ENCODE measurements around the gene TSPAN9. TPM values are rescaled to one million over a fixed set of nuclear protein-coding genes. Genes with fewer than 3 reads are reported as not detected.

TSPAN9 gene
- total RNA-seq, 1 donor = 13.0 TPM

DNA sequence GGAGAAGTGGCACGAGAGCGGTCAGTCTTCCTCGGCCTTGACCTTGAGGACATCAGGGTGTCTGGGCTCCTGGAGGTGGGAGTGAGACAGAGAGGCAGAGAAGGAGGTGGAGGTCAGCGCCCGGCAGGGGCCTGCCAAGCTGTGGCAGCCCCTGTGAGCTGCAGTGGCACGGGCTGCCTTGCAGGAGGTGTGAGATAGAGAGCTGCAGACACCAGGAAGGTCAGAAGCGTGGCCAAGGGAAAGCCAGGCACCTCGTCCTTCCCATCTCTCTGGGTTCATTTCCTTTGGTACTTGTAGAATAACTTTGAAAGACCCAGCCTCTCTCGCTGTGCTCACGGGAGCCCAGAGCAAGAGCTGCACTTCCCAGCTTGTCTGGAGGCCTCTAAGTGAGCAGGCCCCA, 98.1 kb downstream of the TSPAN9 start:
- H3K4me1 ChIP-seq (ENCODE audit: insufficient read depth, low read length) = peaks cover 12% of the 10 kb centered on the region
- H3K4me3 ChIP-seq (ENCODE audit: insufficient read depth, low read length) = no peak overlapping the region
- TF ChIP-seq, protein P1, sequence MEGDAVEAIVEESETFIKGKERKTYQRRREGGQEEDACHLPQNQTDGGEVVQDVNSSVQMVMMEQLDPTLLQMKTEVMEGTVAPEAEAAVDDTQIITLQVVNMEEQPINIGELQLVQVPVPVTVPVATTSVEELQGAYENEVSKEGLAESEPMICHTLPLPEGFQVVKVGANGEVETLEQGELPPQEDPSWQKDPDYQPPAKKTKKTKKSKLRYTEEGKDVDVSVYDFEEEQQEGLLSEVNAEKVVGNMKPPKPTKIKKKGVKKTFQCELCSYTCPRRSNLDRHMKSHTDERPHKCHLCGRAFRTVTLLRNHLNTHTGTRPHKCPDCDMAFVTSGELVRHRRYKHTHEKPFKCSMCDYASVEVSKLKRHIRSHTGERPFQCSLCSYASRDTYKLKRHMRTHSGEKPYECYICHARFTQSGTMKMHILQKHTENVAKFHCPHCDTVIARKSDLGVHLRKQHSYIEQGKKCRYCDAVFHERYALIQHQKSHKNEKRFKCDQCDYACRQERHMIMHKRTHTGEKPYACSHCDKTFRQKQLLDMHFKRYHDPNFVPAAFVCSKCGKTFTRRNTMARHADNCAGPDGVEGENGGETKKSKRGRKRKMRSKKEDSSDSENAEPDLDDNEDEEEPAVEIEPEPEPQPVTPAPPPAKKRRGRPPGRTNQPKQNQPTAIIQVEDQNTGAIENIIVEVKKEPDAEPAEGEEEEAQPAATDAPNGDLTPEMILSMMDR (IDR thresholded peaks at IDR 0.05; ENCODE audit: extremely low read depth, low read depth, low read length) = no peak
- no peak overlapping the region for H3K4me2 ChIP-seq (ENCODE audit: insufficient read depth, low read length)
- peak; percentile 56 for DNase-seq (ENCODE audit: insufficient read length, low spot score, missing footprints)
- no peak overlapping the region for H2AFZ ChIP-seq (ENCODE audit: low read length)
- peaks cover 5% of the 10 kb centered on the region for H4K20me1 ChIP-seq (ENCODE audit: insufficient read depth, low read length)
- H3K27me3 ChIP-seq (ENCODE audit: insufficient read depth, low read length) = no peaks in the 10 kb centered on the region
- no peak overlapping the region for H3K27ac ChIP-seq (ENCODE audit: low read depth, low read length)
- H3K36me3 ChIP-seq (ENCODE audit: insufficient read depth, low read length) = no peaks in the 10 kb centered on the region
- no peaks in the 10 kb centered on the region for H3K79me2 ChIP-seq (ENCODE audit: insufficient read depth, low read length)
- no peaks in the 10 kb centered on the region for H3K9me3 ChIP-seq (ENCODE audit: low read depth, low read length)

DNA sequence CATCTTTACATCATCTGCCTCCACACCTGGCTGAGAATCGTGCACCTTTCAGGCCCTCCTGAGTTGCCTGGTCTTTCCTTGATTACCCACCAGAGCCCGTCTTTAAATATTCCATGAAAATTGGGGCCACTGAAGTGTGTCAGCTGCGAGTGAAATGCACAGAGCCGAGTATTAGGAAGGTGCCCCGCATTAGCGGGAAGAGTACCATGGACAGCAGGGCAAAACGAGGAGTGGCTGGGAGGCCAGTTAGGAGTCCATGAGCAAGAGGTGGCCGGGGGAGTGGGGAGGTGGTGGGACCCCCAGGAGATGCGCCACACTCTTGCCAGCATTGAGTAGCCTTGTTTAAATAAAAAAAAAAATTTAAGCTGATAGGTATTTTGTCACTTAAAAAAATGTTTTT, 99.6 kb downstream of the TSPAN9 start:
- H3K27ac ChIP-seq (ENCODE audit: low read depth, low read length) = no peak overlapping the region
- no peaks in the 10 kb centered on the region for H3K27me3 ChIP-seq (ENCODE audit: insufficient read depth, low read length)
- TF ChIP-seq, protein P1 (IDR thresholded peaks at IDR 0.05; ENCODE audit: extremely low read depth, low read depth, low read length) = no peak
- peak; percentile 13 for DNase-seq (ENCODE audit: insufficient read length, low spot score, missing footprints)
- no peaks in the 10 kb centered on the region for H3K9me3 ChIP-seq (ENCODE audit: low read depth, low read length)
- no peaks in the 10 kb centered on the region for H3K36me3 ChIP-seq (ENCODE audit: insufficient read depth, low read length)
- no peak overlapping the region for H3K4me3 ChIP-seq (ENCODE audit: insufficient read depth, low read length)
- H2AFZ ChIP-seq (ENCODE audit: low read length) = no peak overlapping the region
- no peak overlapping the region for H3K4me2 ChIP-seq (ENCODE audit: insufficient read depth, low read length)
- no peaks in the 10 kb centered on the region for H3K79me2 ChIP-seq (ENCODE audit: insufficient read depth, low read length)
- H4K20me1 ChIP-seq (ENCODE audit: insufficient read depth, low read length) = peaks cover 5% of the 10 kb centered on the region
- no peaks in the 10 kb centered on the region for H3K4me1 ChIP-seq (ENCODE audit: insufficient read depth, low read length)

DNA sequence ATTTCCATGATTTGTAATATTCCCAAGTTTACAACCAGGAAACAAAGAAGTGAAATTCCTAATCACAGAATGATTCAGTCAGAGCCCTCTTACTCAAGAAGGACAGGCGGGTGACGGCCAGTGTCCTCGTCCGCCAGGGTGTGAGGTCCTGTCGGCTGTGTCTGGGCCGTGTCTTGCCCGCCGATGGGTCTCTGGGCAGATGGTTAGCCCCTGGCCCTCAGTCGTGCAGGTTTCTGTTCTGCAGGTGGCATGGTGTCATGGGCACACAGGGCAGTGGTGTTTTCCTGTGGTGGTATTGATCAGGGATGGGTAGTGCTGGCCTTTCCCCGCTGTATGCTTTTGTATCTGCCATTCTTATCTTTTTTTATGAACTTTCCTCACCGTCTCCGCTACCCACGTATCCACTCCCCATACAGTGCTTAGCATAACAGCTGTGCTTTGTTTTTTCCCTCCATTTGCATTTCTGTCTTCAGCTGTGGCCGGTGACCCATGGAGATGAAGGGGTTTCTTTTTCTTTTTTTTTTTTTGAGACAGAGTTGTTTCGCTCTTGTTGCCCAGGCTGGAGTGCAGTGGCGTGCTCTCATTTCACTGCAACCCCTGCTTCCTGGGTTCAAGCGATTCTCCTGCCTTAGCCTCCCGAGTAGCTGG, 100.7 kb downstream of the TSPAN9 start:
- Histone ChIP-seq H3K27ac (ENCODE audit: low read depth, low read length) (no peak overlapping the region), H3K9me3 (ENCODE audit: low read depth, low read length) (no peaks in the 10 kb centered on the region)
- DNase-seq (ENCODE audit: insufficient read length, low spot score, missing footprints) = no peak

DNA sequence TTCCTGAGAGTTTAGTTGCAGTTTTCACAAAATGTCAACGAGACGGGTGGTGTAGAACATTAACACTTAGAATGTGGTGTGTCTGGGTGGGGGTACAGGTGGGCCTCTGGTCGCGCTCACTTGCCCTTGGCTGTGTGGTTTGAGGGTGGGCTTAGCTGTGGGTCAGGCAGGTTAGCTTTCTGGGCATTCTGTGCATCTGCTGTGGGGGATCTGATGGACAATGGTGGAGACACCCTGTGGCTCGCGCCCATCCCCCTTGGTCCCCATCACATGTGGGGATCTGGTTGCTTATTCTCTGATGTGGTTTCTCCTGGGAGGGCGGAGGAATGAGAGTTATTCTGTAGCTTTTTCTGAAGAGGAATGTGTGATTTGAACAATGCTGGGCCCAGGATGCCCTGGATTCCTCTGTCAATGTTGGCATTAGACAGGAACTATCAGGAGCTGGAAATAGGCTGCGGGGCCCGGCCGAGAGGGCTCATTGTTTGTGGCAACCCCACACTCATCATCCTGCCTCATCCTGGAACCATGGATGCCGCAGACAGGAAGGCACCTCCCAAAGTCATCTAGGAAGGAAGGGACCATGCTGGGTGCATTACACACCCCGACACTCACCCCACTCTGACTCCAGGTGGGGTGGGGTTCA, 101.6 kb downstream of the TSPAN9 start:
- no peaks in the 10 kb centered on the region for H3K4me1 ChIP-seq (ENCODE audit: insufficient read depth, low read length)
- no peak overlapping the region for H3K4me2 ChIP-seq (ENCODE audit: insufficient read depth, low read length)
- H3K27me3 ChIP-seq (ENCODE audit: insufficient read depth, low read length) = no peaks in the 10 kb centered on the region
- DNase-seq (ENCODE audit: insufficient read length, low spot score, missing footprints) = peak; percentile 73
- no peaks in the 10 kb centered on the region for H3K79me2 ChIP-seq (ENCODE audit: insufficient read depth, low read length)
- peaks cover 2% of the 10 kb centered on the region for H4K20me1 ChIP-seq (ENCODE audit: insufficient read depth, low read length)
- H3K9me3 ChIP-seq (ENCODE audit: low read depth, low read length) = no peaks in the 10 kb centered on the region
- H3K36me3 ChIP-seq (ENCODE audit: insufficient read depth, low read length) = no peaks in the 10 kb centered on the region
- TF ChIP-seq, protein P1 (IDR thresholded peaks at IDR 0.05; ENCODE audit: extremely low read depth, low read depth, low read length) = no peak
- no peak overlapping the region for H3K4me3 ChIP-seq (ENCODE audit: insufficient read depth, low read length)
- H2AFZ ChIP-seq (ENCODE audit: low read length) = no peak overlapping the region
- H3K27ac ChIP-seq (ENCODE audit: low read depth, low read length) = no peak overlapping the region

More for the DNA sequence above, 100.7 kb downstream of the TSPAN9 start:
- Histone ChIP-seq H3K36me3 (ENCODE audit: insufficient read depth, low read length) (no peaks in the 10 kb centered on the region), H2AFZ (ENCODE audit: low read length) (no peak overlapping the region), H4K20me1 (ENCODE audit: insufficient read depth, low read length) (peaks cover 5% of the 10 kb centered on the region), H3K27me3 (ENCODE audit: insufficient read depth, low read length) (no peaks in the 10 kb centered on the region), H3K4me3 (ENCODE audit: insufficient read depth, low read length) (no peak overlapping the region), H3K79me2 (ENCODE audit: insufficient read depth, low read length) (no peaks in the 10 kb centered on the region), H3K4me2 (ENCODE audit: insufficient read depth, low read length) (no peak overlapping the region), H3K4me1 (ENCODE audit: insufficient read depth, low read length) (no peaks in the 10 kb centered on the region)
- TF ChIP-seq, protein P1 (IDR thresholded peaks at IDR 0.05; ENCODE audit: extremely low read depth, low read depth, low read length) = no peak

All from osteoblast (primary cell).